Progenitor cell of endocrine pancreas (in vitro differentiated cells): ENCODE data around the gene SIRPA. TPM values are rescaled to one million over a fixed set of nuclear protein-coding genes. Genes with fewer than 3 reads are reported as not detected.

Experiments
- DNase-seq: peaks from one replicate; pipeline ENCODE4 v3.0.0; 2021; ENCODE audit warnings: low spot score; ENCODE audit not compliant: unreplicated experiment
- H3K27ac Mint-ChIP-seq: 2 replicates; pipeline ENCODE4 v1.8.0; 2021; ENCODE audit warnings: mild to moderate bottlenecking, moderate library complexity, mixed read lengths
- H3K27me3 Mint-ChIP-seq: 2 replicates; pipeline ENCODE4 v1.8.0; 2021; ENCODE audit warnings: mixed read lengths
- H3K36me3 Mint-ChIP-seq: 2 replicates; pipeline ENCODE4 v1.8.0; 2022; ENCODE audit warnings: mixed read lengths; ENCODE audit not compliant: insufficient read depth
- H3K4me1 Mint-ChIP-seq: 2 replicates; pipeline ENCODE4 v1.8.0; 2021; ENCODE audit warnings: low read depth, mixed read lengths
- H3K4me3 Mint-ChIP-seq: 2 replicates; pipeline ENCODE4 v1.8.0; 2021; ENCODE audit warnings: low read depth, mild to moderate bottlenecking, moderate library complexity, mixed read lengths
- H3K9me3 Mint-ChIP-seq: 2 replicates; pipeline ENCODE4 v1.8.0; 2021; ENCODE audit warnings: low read depth, mixed read lengths
- total RNA-seq: library from RNA; stranded (reverse); gene quantifications from 2 replicates; pipeline ENCODE4 v1.2.1, GENCODE V29; 2021
- TF ChIP-seq, protein P1 (sequence below): fragments of 200-600 bp; sonication (generic); IDR thresholded peaks from one replicate; pipeline ENCODE4 v1.5.0; 2021; ENCODE audit warnings: antibody characterized with exemption, mild to moderate bottlenecking; ENCODE audit not compliant: unreplicated experiment

Gene SIRPA
- total RNA-seq, 1 donor from 2014 or later = 16.2 TPM

GRCh38 chr20:1964659-1965405 lies 69.6 kb downstream of the SIRPA start:
- H3K9me3 Mint-ChIP-seq = no peaks in the 10 kb centered on the region
- no peak overlapping the region for H3K4me3 Mint-ChIP-seq
- DNase-seq = no peak
- H3K27ac Mint-ChIP-seq = no peak overlapping the region
- no peaks in the 10 kb centered on the region for H3K4me1 Mint-ChIP-seq
- TF ChIP-seq, protein P1, sequence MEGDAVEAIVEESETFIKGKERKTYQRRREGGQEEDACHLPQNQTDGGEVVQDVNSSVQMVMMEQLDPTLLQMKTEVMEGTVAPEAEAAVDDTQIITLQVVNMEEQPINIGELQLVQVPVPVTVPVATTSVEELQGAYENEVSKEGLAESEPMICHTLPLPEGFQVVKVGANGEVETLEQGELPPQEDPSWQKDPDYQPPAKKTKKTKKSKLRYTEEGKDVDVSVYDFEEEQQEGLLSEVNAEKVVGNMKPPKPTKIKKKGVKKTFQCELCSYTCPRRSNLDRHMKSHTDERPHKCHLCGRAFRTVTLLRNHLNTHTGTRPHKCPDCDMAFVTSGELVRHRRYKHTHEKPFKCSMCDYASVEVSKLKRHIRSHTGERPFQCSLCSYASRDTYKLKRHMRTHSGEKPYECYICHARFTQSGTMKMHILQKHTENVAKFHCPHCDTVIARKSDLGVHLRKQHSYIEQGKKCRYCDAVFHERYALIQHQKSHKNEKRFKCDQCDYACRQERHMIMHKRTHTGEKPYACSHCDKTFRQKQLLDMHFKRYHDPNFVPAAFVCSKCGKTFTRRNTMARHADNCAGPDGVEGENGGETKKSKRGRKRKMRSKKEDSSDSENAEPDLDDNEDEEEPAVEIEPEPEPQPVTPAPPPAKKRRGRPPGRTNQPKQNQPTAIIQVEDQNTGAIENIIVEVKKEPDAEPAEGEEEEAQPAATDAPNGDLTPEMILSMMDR = peak; percentile 20
- peaks cover 66% of the 10 kb centered on the region for H3K27me3 Mint-ChIP-seq
- H3K36me3 Mint-ChIP-seq = no peaks in the 10 kb centered on the region

DNA sequence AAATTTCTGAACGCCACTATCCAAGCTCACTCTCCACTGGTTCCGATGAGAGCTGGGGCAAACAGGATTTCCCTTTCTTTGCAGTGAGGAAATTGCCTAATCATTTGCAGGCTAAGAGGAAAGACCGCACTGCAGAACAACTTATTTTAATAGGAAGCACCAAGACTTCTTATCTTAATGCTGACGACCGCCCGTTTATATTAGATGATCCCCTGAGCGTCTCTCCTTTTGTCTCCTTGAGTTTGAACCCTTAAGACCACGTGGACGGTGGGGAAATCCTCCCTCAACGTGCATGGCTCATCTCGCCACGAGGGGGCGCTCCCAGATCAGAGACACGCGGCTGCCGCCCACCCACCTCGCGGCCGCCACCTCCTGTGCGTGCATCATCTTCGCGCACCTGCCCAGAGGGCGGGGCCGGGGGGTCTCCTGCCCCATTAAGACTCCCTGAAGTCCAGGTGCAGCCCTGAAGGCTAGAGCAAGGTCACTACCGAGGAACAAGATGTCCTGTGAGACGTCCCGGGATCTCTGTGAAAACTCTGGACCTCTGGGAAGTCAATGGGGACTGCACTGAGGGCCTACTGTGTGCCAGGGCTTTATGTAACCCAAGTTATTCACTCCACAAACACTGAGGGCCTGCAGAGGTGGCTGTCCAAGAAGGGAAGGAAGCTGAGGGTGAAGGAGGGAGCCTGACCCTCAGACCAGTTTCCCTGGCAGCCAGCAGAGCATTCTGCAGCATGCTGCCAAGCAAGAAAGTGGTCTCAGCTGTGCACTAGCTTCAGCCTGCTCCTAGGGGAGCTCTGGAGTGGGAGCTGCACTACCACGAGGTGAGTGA lies 70.5 kb downstream of the SIRPA start:
- Mint-ChIP-seq H3K27me3 (peaks cover 62% of the 10 kb centered on the region), H3K36me3 (no peaks in the 10 kb centered on the region), H3K4me3 (no peak overlapping the region), H3K27ac (no peak overlapping the region), H3K9me3 (no peaks in the 10 kb centered on the region), H3K4me1 (no peaks in the 10 kb centered on the region)
- DNase-seq = peak; percentile 76
- TF ChIP-seq, protein P1 = peak; percentile 96

DNA sequence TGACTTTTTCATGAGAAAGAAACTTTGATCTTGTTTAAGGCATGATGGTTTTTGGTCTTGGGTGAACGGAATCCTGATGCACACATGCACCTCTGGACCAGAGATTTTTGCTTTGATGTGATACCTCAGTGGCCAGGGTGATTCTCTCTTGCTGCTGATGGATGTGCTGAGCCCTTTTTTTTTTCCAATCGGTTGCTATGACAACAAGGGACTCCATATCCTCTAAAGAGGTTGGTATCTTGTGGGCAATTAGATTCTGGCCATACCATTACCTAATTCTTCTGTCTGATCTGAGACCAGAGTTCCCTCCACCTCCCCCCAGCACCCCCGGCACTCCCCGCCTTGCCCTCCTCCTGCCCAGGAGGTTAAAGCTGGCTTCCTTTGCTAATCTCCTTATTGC lies 73.8 kb downstream of the SIRPA start:
- no peaks in the 10 kb centered on the region for H3K36me3 Mint-ChIP-seq
- TF ChIP-seq, protein P1 = no peak
- peaks cover 53% of the 10 kb centered on the region for H3K27me3 Mint-ChIP-seq
- DNase-seq = no peak
- no peak overlapping the region for H3K4me3 Mint-ChIP-seq
- H3K27ac Mint-ChIP-seq = no peak overlapping the region
- no peaks in the 10 kb centered on the region for H3K9me3 Mint-ChIP-seq
- no peaks in the 10 kb centered on the region for H3K4me1 Mint-ChIP-seq

GRCh38 chr20:1971893-1972586 lies 76.8 kb downstream of the SIRPA start:
- DNase-seq = no peak
- H3K27me3 Mint-ChIP-seq = peaks cover 35% of the 10 kb centered on the region
- TF ChIP-seq, protein P1 = no peak
- H3K4me1 Mint-ChIP-seq = no peaks in the 10 kb centered on the region
- H3K9me3 Mint-ChIP-seq = no peaks in the 10 kb centered on the region
- no peak overlapping the region for H3K4me3 Mint-ChIP-seq
- H3K27ac Mint-ChIP-seq = no peak overlapping the region
- no peaks in the 10 kb centered on the region for H3K36me3 Mint-ChIP-seq
